Measurements from ENCODE around the gene UBE2K. TPM values are rescaled to one million over a fixed set of nuclear protein-coding genes. Genes with fewer than 3 reads are reported as not detected.
"Not testable (repeated sequence)": the region's sequence is repeated elsewhere in the genome, so short reads cannot be mapped to it uniquely, and the experiment has no call there.

Gene UBE2K
- total and polyA plus RNA-seq, 2 donors, result 18.5 to 40.9 TPM

DNA sequence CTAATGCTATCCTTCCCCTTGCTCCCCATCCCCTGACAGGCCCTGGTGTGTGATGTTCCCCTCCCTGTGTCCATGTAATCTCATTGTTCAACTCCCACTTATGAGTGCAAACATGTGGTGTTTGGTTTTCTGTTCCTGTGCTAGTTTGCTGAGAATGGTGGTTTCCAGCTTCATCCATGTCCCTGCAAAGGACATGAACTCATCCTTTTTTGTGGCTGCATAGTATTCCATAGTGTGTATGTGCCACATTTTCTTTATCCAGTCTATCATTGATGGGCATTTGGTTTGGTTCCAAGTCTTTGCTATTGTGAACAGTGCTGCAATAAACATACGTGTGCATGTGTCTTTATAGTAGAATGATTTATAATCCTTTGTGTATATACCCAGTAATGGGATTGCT lies 27.6 kb upstream of the UBE2K start:
- not testable (repeated sequence) for DNase-seq (ENCODE audit: low read depth in 6 of 9, low spot score in 9 of 9); H3K4me1 ChIP-seq (ENCODE audit: control insufficient read depth in 2 of 2, insufficient read depth in 2 of 2, low read length in 2 of 2); H3K27me3 ChIP-seq (ENCODE audit: control insufficient read depth in 2 of 2, insufficient read depth in 1 of 2, low read length in 1 of 2); H3K36me3 ChIP-seq (ENCODE audit: control insufficient read depth in 2 of 2, insufficient read depth in 2 of 2, low read length in 1 of 2); H3K4me3 ChIP-seq (ENCODE audit: low read length in 2 of 2); H3K9me3 ChIP-seq (ENCODE audit: control insufficient read depth in 2 of 2, insufficient read depth in 1 of 2, low read length in 1 of 2); H3K27ac ChIP-seq (ENCODE audit: low read depth in 1 of 2, low read length in 1 of 2)
- WGBS, result 100% methylated on average over 1 of the region's 1 CpG

DNA sequence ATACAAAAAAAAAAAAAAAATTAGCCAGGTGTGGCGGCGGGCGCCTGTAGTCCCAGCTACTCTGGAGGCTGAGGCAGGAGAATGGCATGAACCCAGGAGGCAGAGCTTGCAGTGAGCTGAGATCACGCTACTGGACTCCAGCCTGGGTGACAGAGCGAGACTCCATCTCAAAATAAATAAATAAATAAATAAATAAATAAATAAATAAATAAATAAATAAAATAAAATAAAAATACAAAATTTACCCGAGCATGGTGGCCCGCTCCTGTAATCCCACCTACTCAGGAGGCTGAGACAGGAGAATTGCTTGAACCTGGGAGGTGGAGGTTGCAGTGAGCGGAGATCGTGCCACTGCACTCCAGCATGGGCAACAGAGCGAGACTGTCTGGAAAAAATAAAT lies 22.3 kb upstream of the UBE2K start:
- H3K27me3 ChIP-seq (ENCODE audit: control insufficient read depth in 2 of 2, insufficient read depth in 1 of 2, low read length in 1 of 2); H3K4me1 ChIP-seq (ENCODE audit: control insufficient read depth in 2 of 2, insufficient read depth in 2 of 2, low read length in 2 of 2); H3K4me3 ChIP-seq (ENCODE audit: low read length in 2 of 2); H3K36me3 ChIP-seq (ENCODE audit: control insufficient read depth in 2 of 2, insufficient read depth in 2 of 2, low read length in 1 of 2); DNase-seq (ENCODE audit: low read depth in 6 of 9, low spot score in 9 of 9); H3K27ac ChIP-seq (ENCODE audit: low read depth in 1 of 2, low read length in 1 of 2); H3K9me3 ChIP-seq (ENCODE audit: control insufficient read depth in 2 of 2, insufficient read depth in 1 of 2, low read length in 1 of 2): not testable (repeated sequence)
- 99% methylated on average over 10 of the region's 10 CpGs for WGBS

DNA sequence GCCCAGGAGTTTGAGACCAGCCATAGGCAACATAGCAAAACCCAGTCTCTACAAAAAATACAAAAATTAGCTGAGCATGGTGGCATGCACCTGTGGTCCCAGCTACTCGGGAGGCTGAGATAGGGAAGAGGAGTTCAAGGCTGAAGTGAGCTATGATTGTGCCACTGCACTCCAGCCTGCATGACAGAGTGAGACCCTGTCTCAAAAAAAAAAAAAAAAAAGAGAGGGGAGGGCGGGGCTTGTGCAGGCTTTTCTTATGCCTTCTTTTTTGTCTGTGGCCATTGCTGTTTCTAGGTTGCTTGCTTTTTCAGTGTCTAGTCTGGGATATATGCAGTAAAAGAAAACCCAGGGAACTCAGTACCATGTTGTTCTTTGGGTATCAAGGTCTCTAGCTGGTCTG lies 16.9 kb upstream of the UBE2K start:
- not testable (repeated sequence) for H3K36me3 ChIP-seq (ENCODE audit: control insufficient read depth in 2 of 2, insufficient read depth in 2 of 2, low read length in 1 of 2); H3K4me3 ChIP-seq (ENCODE audit: low read length in 2 of 2); H3K27ac ChIP-seq (ENCODE audit: low read depth in 1 of 2, low read length in 1 of 2); DNase-seq (ENCODE audit: low read depth in 6 of 9, low spot score in 9 of 9); H3K4me1 ChIP-seq (ENCODE audit: control insufficient read depth in 2 of 2, insufficient read depth in 2 of 2, low read length in 2 of 2); H3K9me3 ChIP-seq (ENCODE audit: control insufficient read depth in 2 of 2, insufficient read depth in 1 of 2, low read length in 1 of 2); H3K27me3 ChIP-seq (ENCODE audit: control insufficient read depth in 2 of 2, insufficient read depth in 1 of 2, low read length in 1 of 2)
- WGBS, result 94% methylated on average over 2 of the region's 2 CpGs

DNA sequence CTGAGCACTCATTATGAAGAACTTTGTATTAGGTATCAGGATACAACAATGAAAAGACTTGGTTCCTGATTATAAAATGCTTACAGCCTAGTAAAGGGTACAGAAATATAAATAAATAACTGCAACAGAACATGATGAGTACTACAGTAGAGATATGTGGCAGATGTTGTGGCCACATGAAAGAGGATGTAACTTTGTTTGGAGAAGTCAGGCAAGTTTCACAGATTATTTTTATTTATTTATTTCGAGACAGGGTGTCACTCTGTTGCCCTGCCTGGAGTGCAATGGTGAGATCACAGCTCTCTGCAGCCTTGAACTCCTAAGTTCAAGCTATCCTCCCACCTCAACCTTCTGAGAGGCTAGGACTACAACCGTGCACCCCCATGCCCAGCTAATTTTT lies 15.8 kb upstream of the UBE2K start:
- Histone ChIP-seq H3K4me3 (ENCODE audit: low read length in 2 of 2) (no peak overlapping the region), H3K27me3 (ENCODE audit: control insufficient read depth in 2 of 2, insufficient read depth in 1 of 2, low read length in 1 of 2) (no peaks in the 10 kb centered on the region), H3K27ac (ENCODE audit: low read depth in 1 of 2, low read length in 1 of 2) (no peak overlapping the region), H3K36me3 (ENCODE audit: control insufficient read depth in 2 of 2, insufficient read depth in 2 of 2, low read length in 1 of 2) (no peaks in the 10 kb centered on the region), H3K4me1 (ENCODE audit: control insufficient read depth in 2 of 2, insufficient read depth in 2 of 2, low read length in 2 of 2) (no peaks in the 10 kb centered on the region), H3K9me3 (ENCODE audit: control insufficient read depth in 2 of 2, insufficient read depth in 1 of 2, low read length in 1 of 2) (no peaks in the 10 kb centered on the region)
- DNase-seq (ENCODE audit: low read depth in 6 of 9, low spot score in 9 of 9), result no peak
- WGBS, result 74% methylated on average over 2 of the region's 2 CpGs

DNA sequence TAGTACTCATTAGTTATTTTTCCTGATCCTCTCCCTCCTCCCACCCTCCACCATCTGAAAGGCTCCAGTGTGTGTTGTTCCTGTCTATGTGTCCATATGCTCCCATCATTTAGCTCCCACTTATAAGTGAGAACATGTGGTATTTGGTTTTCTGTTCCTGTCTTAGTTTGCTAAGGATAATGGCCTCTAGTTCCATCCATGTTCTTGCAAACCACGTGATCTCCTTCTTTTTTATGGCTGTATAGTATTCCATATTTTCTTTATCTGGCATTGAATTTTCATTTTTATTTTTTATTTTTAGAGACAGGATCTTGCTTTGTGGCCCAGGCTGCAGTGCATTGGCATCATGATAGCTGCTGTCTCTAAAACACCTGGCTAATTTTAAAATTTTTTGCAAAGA lies 11.9 kb upstream of the UBE2K start:
- no peak for DNase-seq (ENCODE audit: low read depth in 6 of 9, low spot score in 9 of 9)
- WGBS, result 0% methylated on average over 1 of the region's 1 CpG
- Histone ChIP-seq H3K9me3 (ENCODE audit: control insufficient read depth in 2 of 2, insufficient read depth in 1 of 2, low read length in 1 of 2) (no peaks in the 10 kb centered on the region), H3K4me3 (ENCODE audit: low read length in 2 of 2) (no peak overlapping the region), H3K4me1 (ENCODE audit: control insufficient read depth in 2 of 2, insufficient read depth in 2 of 2, low read length in 2 of 2) (no peaks in the 10 kb centered on the region), H3K36me3 (ENCODE audit: control insufficient read depth in 2 of 2, insufficient read depth in 2 of 2, low read length in 1 of 2) (no peaks in the 10 kb centered on the region), H3K27me3 (ENCODE audit: control insufficient read depth in 2 of 2, insufficient read depth in 1 of 2, low read length in 1 of 2) (no peaks in the 10 kb centered on the region), H3K27ac (ENCODE audit: low read depth in 1 of 2, low read length in 1 of 2) (no peak overlapping the region)

DNA sequence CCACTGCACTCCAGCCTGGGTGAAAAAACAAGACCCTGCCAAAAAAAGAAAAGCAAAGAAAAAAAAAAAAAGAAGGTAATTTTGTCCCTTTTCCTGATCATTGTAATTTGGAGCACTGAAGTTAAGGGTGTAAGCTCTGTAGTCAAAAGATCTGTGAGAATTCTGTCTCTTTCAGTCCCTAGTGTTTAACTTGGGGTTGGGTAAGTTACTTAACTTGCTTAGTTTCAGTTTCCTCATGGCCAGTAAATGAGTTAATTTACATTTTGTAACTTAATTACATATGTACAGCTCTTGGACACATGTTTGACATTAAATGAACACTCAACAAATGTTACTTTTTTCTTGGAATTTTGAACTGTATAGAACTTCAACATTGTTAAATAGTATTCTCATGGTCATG lies 10.9 kb upstream of the UBE2K start:
- H3K4me3 ChIP-seq (ENCODE audit: low read length in 2 of 2), result no peak overlapping the region
- H3K36me3 ChIP-seq (ENCODE audit: control insufficient read depth in 2 of 2, insufficient read depth in 2 of 2, low read length in 1 of 2), result no peaks in the 10 kb centered on the region
- H3K4me1 ChIP-seq (ENCODE audit: control insufficient read depth in 2 of 2, insufficient read depth in 2 of 2, low read length in 2 of 2), result no peaks in the 10 kb centered on the region
- no peaks in the 10 kb centered on the region for H3K27me3 ChIP-seq (ENCODE audit: control insufficient read depth in 2 of 2, insufficient read depth in 1 of 2, low read length in 1 of 2)
- H3K27ac ChIP-seq (ENCODE audit: low read depth in 1 of 2, low read length in 1 of 2), result no peak overlapping the region
- no peak for DNase-seq (ENCODE audit: low read depth in 6 of 9, low spot score in 9 of 9)
- H3K9me3 ChIP-seq (ENCODE audit: control insufficient read depth in 2 of 2, insufficient read depth in 1 of 2, low read length in 1 of 2), result no peaks in the 10 kb centered on the region

DNA sequence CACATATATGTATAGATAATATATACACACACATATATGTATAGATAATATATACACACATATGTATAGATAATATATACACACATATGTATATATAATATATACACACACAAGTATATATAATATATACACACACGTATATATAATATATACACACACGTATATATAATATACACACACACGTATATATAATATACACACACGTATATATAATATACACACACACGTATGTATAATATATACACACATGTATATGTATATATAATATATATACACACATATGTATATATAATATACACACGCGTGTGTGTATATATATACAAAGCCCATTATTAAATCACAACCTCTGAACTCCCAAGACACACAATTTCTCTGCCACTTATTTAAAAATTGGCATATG lies 8.0 kb upstream of the UBE2K start:
- H3K4me3 ChIP-seq (ENCODE audit: low read length in 2 of 2), result no peak overlapping the region
- DNase-seq (ENCODE audit: low read depth in 6 of 9, low spot score in 9 of 9), result no peak
- no peaks in the 10 kb centered on the region for H3K27me3 ChIP-seq (ENCODE audit: control insufficient read depth in 2 of 2, insufficient read depth in 1 of 2, low read length in 1 of 2)
- no peaks in the 10 kb centered on the region for H3K4me1 ChIP-seq (ENCODE audit: control insufficient read depth in 2 of 2, insufficient read depth in 2 of 2, low read length in 2 of 2)
- no peak overlapping the region for H3K27ac ChIP-seq (ENCODE audit: low read depth in 1 of 2, low read length in 1 of 2)
- 78% methylated on average over 7 of the region's 7 CpGs for WGBS
- no peaks in the 10 kb centered on the region for H3K36me3 ChIP-seq (ENCODE audit: control insufficient read depth in 2 of 2, insufficient read depth in 2 of 2, low read length in 1 of 2)
- H3K9me3 ChIP-seq (ENCODE audit: control insufficient read depth in 2 of 2, insufficient read depth in 1 of 2, low read length in 1 of 2), result no peaks in the 10 kb centered on the region

DNA sequence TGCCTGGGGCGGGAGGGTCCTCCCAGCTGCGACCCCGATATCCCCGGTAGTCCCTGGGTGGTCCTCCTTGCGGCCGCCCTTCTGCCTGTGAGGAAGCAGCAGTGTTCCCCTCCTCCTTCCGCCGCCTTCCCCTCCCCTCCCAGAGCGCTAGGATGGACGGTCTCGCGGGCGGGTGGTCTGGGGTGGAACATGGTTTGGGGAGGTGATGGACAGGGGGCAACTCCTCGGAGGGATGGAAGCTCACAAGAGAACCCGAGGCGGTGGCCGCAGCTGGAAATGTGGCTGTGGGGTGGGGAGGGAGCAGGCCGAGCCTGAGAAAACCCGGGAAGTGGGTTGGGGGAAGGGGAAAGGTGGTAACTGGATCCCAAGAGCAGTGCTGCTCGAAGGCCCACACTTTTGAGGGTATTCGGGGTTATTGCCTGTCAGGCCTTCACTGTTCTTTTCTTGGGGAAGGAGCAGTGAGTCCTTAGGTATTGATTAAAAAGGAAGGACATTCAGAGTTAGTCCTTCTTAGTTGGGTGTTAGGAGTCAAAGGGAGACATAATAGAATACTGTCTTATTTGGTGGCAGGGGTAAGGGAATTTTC lies 581 bp downstream of the UBE2K start:
- peak in 4 of 9 donors; percentile 22 to 57 (median 42) for DNase-seq (ENCODE audit: low read depth in 6 of 9, low spot score in 9 of 9)
- Histone ChIP-seq H3K4me1 (ENCODE audit: control insufficient read depth in 2 of 2, insufficient read depth in 2 of 2, low read length in 2 of 2) (peaks cover 6 to 7% of the 10 kb centered on the region in 2 donors), H3K4me3 (ENCODE audit: low read length in 2 of 2) (peak overlapping the region; percentile 91 to 97), H3K9me3 (ENCODE audit: control insufficient read depth in 2 of 2, insufficient read depth in 1 of 2, low read length in 1 of 2) (no peaks in the 10 kb centered on the region), H3K36me3 (ENCODE audit: control insufficient read depth in 2 of 2, insufficient read depth in 2 of 2, low read length in 1 of 2) (no peaks in the 10 kb centered on the region), H3K27ac (ENCODE audit: low read depth in 1 of 2, low read length in 1 of 2) (peak overlapping the region; percentile 89 to 95), H3K27me3 (ENCODE audit: control insufficient read depth in 2 of 2, insufficient read depth in 1 of 2, low read length in 1 of 2) (no peaks in the 10 kb centered on the region)
- under 1% methylated on average over 21 of the region's 21 CpGs for WGBS

DNA sequence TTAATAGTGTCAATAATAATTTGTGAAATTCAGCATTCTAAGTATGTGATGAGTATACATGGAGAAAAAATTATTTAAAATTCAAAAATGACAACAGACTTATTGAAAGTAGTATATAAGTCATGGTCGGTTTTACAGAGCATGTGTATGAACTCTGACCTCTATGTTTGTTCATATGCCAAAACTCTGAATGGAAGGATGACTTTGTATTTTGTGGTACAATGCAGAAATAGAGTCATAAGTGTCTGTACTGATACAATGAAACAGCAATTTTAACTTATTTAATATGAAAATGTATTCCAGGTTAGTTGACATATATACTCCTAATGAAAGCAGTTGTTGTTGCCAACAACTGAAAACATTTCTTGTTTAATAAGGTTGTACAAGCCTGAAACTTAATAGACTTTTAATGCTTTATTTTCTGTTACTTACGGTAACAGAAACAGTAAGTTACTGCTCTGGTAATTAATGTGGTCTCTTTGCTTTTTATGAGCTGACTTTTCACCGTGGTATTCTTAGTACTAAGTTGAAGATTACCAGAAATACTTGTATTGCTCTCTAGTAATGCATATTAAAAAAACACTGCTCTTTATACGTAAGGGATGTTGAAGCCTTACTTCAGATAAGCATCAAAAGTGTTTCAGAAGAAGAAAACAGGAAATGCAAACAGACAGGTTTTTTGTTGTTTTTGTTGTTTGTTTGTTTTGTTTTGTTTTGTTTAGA lies 1.9 kb downstream of the UBE2K start:
- Histone ChIP-seq H3K27me3 (ENCODE audit: control insufficient read depth in 2 of 2, insufficient read depth in 1 of 2, low read length in 1 of 2) (no peaks in the 10 kb centered on the region), H3K4me3 (ENCODE audit: low read length in 2 of 2) (peak overlapping the region; percentile 31 to 97), H3K27ac (ENCODE audit: low read depth in 1 of 2, low read length in 1 of 2) (peak overlapping the region in 1 of 2 donors; percentile 27), H3K36me3 (ENCODE audit: control insufficient read depth in 2 of 2, insufficient read depth in 2 of 2, low read length in 1 of 2) (no peaks in the 10 kb centered on the region), H3K4me1 (ENCODE audit: control insufficient read depth in 2 of 2, insufficient read depth in 2 of 2, low read length in 2 of 2) (peaks cover 6 to 7% of the 10 kb centered on the region in 2 donors), H3K9me3 (ENCODE audit: control insufficient read depth in 2 of 2, insufficient read depth in 1 of 2, low read length in 1 of 2) (no peaks in the 10 kb centered on the region)
- DNase-seq (ENCODE audit: low read depth in 6 of 9, low spot score in 9 of 9), result peak in 2 of 9 donors; percentile 24 to 33
- 14% methylated on average over 4 of the region's 4 CpGs for WGBS
